IPS-18a (cell line): ENCODE results near the gene GALNT15.

Experiments used
- H3K27ac ChIP-seq: one replicate; pipeline ENCODE4 v1.5.1; 2013; ENCODE audit warnings: low read length
- H3K27me3 ChIP-seq: one replicate; pipeline ENCODE4 v1.6.1; 2013; ENCODE audit warnings: mild to moderate bottlenecking, low read length; ENCODE audit not compliant: control insufficient read depth, insufficient read depth
- H3K36me3 ChIP-seq: one replicate; pipeline ENCODE4 v1.6.1; 2013; ENCODE audit warnings: low read depth, low read length; ENCODE audit not compliant: control insufficient read depth
- H3K4me1 ChIP-seq: one replicate; pipeline ENCODE4 v1.6.1; 2013; ENCODE audit warnings: low read depth, low read length; ENCODE audit not compliant: control insufficient read depth
- H3K4me3 ChIP-seq: one replicate; pipeline ENCODE4 v1.5.1; 2013; ENCODE audit warnings: low read length
- H3K9ac ChIP-seq: one replicate; pipeline ENCODE4 v1.6.1; 2013; ENCODE audit warnings: mild to moderate bottlenecking, low read length, moderate library complexity
- H3K9me3 ChIP-seq: one replicate; pipeline ENCODE4 v1.6.1; 2013; ENCODE audit warnings: low read depth, low read length; ENCODE audit not compliant: control insufficient read depth

Gene GALNT15

DNA sequence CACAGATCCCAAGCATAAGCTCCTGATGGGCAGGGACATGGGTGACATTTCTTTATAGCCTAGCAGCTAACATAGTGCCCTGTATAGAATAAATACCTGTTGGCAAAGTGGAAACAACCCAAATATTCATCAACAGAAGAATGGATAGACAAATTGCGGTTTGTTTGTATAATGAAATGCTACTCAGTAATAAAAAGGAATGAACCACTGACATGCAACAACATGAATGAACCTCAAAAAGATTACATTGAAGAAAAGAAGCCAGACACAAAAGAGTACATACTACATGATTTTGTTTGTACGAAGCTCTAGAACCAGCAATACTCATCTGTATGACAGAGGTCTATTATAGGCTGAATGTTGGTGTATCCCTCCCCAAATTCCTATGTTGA, 33.6 kb upstream of the GALNT15 start:
- peaks cover 20% of the 10 kb centered on the region for H3K4me1 ChIP-seq
- no peak overlapping the region for H3K9ac ChIP-seq
- no peaks in the 10 kb centered on the region for H3K9me3 ChIP-seq
- no peaks in the 10 kb centered on the region for H3K36me3 ChIP-seq
- H3K27me3 ChIP-seq, result peaks cover 54% of the 10 kb centered on the region
- no peak overlapping the region for H3K4me3 ChIP-seq
- H3K27ac ChIP-seq, result no peak overlapping the region

DNA sequence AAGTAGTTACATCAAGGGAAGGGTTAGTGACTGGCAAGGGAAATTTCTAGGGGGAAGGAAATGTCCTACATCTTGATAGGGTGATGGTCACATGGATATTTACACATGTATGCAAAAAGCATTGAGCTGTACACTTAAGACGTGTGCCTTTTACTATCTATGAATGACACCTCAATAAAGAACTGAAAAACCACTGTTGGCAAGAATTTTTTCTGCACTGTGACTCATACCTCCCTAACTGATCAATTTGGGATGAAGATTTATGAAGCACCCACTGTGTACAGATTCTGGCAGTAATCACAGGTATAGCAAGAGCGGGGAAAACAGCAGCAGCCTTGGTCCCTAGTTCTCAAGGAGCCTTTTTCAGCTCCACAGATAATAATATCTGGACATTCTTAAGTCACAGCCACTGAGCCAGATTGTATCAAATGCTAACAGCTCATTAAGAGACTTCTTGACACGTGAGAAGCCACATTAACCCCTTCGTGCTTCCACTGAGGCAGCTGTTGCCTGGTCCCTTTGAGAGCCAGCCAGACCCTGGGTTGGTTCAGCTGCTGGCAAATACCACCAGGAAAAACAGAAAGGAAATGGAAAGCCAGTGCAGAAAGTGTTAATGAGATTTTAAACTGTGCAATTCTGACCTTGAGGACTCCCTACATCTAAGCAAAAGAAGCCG, 32.0 kb upstream of the GALNT15 start:
- peaks cover 69% of the 10 kb centered on the region for H3K27me3 ChIP-seq
- no peaks in the 10 kb centered on the region for H3K9me3 ChIP-seq
- no peak overlapping the region for H3K27ac ChIP-seq
- H3K9ac ChIP-seq, result no peak overlapping the region
- H3K36me3 ChIP-seq, result no peaks in the 10 kb centered on the region
- H3K4me3 ChIP-seq, result no peak overlapping the region
- peaks cover 20% of the 10 kb centered on the region for H3K4me1 ChIP-seq

DNA sequence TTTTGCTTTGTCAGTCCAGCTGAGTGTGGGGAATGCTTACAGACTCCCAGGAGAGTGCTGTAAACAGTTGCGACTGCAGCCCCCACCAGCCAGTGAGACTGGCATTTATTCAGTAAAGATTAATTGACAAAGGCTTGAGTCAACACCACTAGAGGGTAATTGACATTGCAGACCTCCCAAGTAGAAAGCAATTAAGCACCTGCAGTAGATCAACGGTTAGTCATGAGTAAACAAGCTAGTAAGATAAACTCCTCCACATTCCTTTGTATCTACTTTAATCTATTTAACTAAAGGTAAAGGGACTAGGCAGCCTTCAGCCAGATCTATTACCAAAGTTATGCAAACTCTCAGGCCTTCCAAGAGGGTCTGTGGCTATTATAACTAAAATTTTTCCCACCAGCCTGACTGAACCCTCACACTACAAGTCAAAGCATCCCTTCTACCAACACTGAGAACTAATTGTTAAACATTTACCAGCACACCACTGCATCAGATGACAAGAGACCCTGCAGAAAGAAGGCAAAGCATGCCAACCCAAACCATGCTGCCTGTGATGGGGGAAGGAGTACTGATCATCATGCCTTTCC, 30.5 kb upstream of the GALNT15 start:
- H3K4me3 ChIP-seq, result peak overlapping the region; percentile 19
- H3K4me1 ChIP-seq, result peaks cover 20% of the 10 kb centered on the region
- peaks cover 81% of the 10 kb centered on the region for H3K27me3 ChIP-seq
- no peaks in the 10 kb centered on the region for H3K36me3 ChIP-seq
- H3K9ac ChIP-seq, result no peak overlapping the region
- no peaks in the 10 kb centered on the region for H3K9me3 ChIP-seq
- H3K27ac ChIP-seq, result no peak overlapping the region

DNA sequence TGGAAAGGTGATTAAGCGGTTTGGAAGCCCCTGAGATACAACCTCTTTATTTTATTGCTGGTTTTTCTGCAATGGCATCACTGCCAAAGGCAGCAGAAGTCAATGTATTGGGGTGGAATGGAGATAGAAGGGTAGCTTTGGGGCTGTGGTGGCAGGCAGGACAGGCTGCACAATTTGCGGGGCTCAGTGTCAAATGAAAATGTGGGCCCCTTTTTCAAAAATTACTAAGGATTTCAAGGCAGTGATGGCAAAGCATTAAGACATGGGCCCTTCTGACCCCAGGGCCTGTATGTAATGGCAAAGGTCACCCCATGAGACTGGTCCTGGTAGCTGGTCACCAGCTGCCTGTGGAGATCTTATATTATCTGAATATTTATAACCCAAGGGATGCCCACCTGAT, 29.3 kb upstream of the GALNT15 start:
- Histone ChIP-seq H3K4me1 (peaks cover 20% of the 10 kb centered on the region), H3K9ac (no peak overlapping the region), H3K4me3 (no peak overlapping the region), H3K36me3 (no peaks in the 10 kb centered on the region), H3K27me3 (peaks cover 82% of the 10 kb centered on the region), H3K9me3 (no peaks in the 10 kb centered on the region), H3K27ac (no peak overlapping the region)

DNA sequence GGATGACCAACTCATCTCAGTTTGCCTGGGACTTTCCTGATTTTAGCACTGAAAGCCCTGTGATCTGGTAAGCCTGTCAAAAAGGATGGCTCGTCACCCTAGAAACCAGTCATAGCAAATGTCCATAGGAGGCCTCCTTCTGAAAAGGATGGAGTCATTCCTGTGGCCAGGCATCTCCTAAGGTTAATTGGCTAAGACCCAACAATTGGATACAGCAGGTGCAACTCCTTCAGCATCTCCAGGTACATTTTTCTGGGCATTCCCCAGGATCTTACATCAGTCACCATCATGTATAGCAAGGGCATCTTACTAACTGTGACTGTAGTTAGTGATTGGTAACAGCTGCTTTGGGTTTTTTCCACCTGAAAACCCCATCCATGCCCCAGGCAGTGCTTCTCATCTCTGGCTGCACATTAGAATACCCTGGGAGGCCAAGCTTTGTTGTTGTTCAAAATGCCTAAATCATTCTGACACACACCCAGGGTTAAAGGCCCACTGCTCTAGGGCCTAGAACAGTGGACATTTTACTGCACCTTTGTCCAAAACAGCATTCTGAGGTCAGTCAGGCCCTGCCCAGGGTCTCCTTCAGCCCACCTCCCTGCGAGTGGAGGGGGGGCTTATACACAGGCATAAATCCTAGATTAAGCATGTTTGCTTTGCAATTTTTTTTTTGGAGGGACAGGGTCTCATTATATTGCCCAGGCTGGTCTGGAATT, 28.3 kb upstream of the GALNT15 start:
- Histone ChIP-seq H3K27me3 (peaks cover 73% of the 10 kb centered on the region), H3K9ac (no peak overlapping the region), H3K4me1 (peaks cover 20% of the 10 kb centered on the region), H3K27ac (no peak overlapping the region), H3K36me3 (no peaks in the 10 kb centered on the region), H3K9me3 (no peaks in the 10 kb centered on the region), H3K4me3 (no peak overlapping the region)

DNA sequence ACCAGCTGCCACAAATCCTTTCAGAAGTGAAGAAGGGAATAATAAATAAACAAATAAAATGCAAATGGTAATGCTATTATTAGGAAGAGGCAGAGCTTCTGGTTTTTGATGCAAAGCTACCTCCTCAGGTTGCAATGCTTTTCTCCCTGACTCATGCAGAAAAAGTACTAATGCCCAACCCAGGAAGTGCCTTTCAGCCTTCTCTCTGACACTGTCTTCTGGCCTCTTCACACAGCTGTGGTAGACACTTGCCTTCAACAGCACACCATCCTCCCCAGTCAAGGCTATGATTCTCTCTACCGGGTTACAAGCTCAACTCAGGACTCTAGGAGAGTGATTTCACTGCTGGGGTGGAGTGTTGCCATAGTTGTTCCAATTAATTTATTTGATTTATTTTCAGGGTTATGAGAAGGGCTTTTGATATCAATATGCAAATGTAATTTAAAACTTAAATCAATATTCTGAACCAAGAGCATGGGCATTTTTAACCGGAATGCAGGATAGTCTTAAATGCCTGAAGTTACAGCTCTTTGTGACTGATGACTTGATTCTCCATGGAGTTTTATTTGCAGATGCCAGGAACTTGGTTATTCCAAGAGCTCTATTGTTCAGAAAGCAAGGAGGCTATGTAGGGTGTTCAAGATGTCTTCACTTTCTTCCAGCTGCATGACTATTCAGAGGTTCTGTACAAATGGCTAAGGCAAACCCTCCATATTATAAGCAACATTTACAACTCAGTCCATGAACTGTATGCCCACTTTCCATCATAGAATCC, 27.1 kb upstream of the GALNT15 start:
- Histone ChIP-seq H3K27me3 (peaks cover 61% of the 10 kb centered on the region), H3K27ac (no peak overlapping the region), H3K9ac (no peak overlapping the region), H3K4me1 (peaks cover 16% of the 10 kb centered on the region), H3K4me3 (no peak overlapping the region), H3K36me3 (no peaks in the 10 kb centered on the region), H3K9me3 (no peaks in the 10 kb centered on the region)

DNA sequence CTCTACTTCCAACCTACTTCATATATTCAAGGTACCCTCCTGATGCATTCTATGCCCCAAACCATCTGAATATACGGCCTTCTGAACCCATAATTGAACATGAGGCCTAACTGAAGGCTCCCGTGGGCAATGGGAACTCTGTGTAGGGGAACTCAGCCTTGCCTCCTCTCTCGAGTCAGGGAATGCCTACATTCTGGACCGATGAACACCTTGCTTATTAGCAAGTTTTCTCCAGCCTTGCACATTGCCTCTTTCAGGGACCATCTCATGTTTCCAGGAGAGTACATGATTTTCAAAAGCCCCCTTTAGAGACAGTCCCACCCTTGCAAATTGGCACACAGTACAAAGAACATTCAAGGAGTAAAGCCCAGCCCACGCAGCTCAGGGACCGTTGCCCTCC, 26.3 kb upstream of the GALNT15 start:
- Histone ChIP-seq H3K36me3 (no peaks in the 10 kb centered on the region), H3K9me3 (no peaks in the 10 kb centered on the region), H3K4me1 (peaks cover 8% of the 10 kb centered on the region), H3K9ac (no peak overlapping the region), H3K27ac (no peak overlapping the region), H3K27me3 (peaks cover 53% of the 10 kb centered on the region), H3K4me3 (no peak overlapping the region)

DNA sequence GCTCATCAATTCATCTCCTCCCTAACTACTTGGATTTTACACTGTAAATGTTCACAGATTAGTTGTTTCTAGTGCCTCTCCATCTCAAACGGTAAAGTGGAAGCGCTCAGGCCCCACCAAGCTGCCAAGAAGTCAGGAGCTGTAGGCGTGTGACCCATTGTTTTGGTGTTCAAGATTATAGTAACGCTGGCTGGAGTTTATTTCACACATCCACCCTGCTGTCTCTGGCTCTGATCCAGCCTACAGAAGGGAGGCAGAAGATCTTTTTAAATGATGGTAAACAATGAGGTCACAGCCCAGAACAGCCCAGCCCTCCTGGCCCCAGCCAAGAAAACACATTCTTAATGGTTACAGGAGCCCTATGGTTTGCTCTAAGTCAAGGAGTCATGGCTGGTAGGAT, 25.7 kb upstream of the GALNT15 start:
- no peak overlapping the region for H3K9ac ChIP-seq
- no peak overlapping the region for H3K27ac ChIP-seq
- no peaks in the 10 kb centered on the region for H3K36me3 ChIP-seq
- H3K4me1 ChIP-seq, result peaks cover 8% of the 10 kb centered on the region
- no peak overlapping the region for H3K4me3 ChIP-seq
- peaks cover 47% of the 10 kb centered on the region for H3K27me3 ChIP-seq
- no peaks in the 10 kb centered on the region for H3K9me3 ChIP-seq

DNA sequence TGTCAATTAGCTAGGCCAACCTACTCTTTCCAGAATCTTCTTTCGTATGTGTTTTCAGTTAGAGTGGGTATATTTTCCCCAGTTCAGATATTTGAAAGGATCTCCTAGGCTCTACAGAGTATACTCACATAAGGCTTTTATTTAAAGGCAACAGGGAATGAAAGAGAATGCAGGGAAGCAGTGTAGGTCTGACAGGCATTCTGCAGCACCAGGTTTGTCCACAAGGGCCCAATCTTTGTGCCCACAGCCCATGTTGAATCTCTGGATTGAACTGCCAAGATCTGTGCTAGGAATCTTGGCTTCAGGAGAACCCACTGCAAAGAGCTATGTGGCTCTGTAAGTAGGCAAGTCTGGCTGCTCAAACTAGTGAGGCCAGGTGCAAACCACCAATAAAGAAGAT, 24.2 kb upstream of the GALNT15 start:
- H3K9ac ChIP-seq, result no peak overlapping the region
- no peaks in the 10 kb centered on the region for H3K4me1 ChIP-seq
- H3K27me3 ChIP-seq, result peaks cover 34% of the 10 kb centered on the region
- no peak overlapping the region for H3K27ac ChIP-seq
- H3K9me3 ChIP-seq, result no peaks in the 10 kb centered on the region
- H3K4me3 ChIP-seq, result no peak overlapping the region
- H3K36me3 ChIP-seq, result no peaks in the 10 kb centered on the region

DNA sequence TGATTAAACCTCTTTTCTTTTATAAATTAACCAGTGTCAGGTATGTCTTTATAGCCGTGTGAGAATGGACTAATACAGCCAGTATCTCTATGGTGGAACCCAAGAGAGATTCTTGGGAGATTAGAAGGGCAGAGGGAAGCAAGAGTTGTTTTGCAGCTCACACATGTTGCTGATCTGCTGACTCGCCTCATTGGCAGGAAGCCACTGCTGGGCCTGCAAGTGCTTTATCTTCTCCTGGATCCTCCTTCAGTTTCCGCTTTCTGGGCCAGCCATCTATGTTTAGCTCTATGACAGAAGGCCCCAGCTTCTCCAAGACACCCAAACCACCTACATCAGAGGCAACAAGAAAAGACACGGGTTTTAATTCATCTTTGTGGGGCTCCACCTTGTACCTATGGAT, 23.4 kb upstream of the GALNT15 start:
- no peaks in the 10 kb centered on the region for H3K36me3 ChIP-seq
- peaks cover 26% of the 10 kb centered on the region for H3K27me3 ChIP-seq
- H3K9me3 ChIP-seq, result no peaks in the 10 kb centered on the region
- H3K27ac ChIP-seq, result no peak overlapping the region
- H3K9ac ChIP-seq, result no peak overlapping the region
- H3K4me3 ChIP-seq, result no peak overlapping the region
- H3K4me1 ChIP-seq, result no peaks in the 10 kb centered on the region

DNA sequence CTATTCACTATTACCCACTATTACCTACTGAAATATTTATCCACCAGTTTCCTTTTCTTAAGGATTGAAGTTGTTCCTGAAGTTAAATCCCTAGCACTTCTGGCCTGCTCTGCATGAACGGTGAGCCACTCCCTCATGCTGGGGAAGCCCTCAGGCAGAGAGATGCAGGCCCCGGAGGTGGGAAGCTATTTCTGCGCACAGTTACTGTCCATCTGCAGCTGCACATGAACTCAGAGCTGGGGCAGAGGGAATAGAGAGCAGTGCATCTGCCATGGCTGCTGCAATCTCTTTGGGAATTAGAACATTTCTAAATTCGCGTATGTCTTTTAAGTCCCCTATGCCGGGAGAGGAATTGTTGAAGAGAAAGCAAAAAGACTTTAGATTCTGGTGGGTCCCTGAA, 6.3 kb upstream of the GALNT15 start:
- Histone ChIP-seq H3K9me3 (peaks cover 10% of the 10 kb centered on the region), H3K4me3 (no peak overlapping the region), H3K27me3 (no peaks in the 10 kb centered on the region), H3K27ac (no peak overlapping the region), H3K4me1 (no peaks in the 10 kb centered on the region), H3K36me3 (no peaks in the 10 kb centered on the region), H3K9ac (no peak overlapping the region)
